ACHN (cell line): ENCODE data around the gene PARVB.

ENCODE experiments used
- DNase-seq: peaks from one replicate; pipeline ENCODE4 v3.0.0-alpha.2; 2015
- in situ Hi-C: cut with HindIII; loops from 2 replicates; pipeline ENCODE4 v1.10.0; 2017; ENCODE audit warnings: low sequenced_read_pairs, low pct_ligation_motif_present, low pct_unique_long_range_greater_than_20kb

Gene PARVB

DNA sequence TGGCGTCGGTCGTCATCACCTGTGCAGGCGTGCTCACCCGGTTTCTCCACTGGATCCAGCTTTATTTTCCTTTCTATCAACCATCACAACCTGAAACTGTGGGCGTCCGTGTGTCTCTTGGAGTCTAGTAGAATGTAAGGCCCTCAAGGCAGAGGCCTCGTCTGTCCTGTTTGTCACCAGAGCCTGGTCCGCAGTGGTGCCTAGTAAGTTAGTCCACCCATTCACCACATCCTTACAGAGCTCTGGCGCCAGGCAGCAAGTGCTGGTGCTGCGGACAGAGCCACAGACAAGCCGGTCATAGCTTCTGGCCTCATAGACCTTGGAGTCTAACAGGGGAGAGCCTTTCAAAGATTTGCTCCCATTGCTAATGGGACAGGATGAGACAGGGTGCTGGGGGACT, 92.2 kb downstream of the PARVB start:
- DNase-seq: no peak
- in situ Hi-C loops: no loop called here

DNA sequence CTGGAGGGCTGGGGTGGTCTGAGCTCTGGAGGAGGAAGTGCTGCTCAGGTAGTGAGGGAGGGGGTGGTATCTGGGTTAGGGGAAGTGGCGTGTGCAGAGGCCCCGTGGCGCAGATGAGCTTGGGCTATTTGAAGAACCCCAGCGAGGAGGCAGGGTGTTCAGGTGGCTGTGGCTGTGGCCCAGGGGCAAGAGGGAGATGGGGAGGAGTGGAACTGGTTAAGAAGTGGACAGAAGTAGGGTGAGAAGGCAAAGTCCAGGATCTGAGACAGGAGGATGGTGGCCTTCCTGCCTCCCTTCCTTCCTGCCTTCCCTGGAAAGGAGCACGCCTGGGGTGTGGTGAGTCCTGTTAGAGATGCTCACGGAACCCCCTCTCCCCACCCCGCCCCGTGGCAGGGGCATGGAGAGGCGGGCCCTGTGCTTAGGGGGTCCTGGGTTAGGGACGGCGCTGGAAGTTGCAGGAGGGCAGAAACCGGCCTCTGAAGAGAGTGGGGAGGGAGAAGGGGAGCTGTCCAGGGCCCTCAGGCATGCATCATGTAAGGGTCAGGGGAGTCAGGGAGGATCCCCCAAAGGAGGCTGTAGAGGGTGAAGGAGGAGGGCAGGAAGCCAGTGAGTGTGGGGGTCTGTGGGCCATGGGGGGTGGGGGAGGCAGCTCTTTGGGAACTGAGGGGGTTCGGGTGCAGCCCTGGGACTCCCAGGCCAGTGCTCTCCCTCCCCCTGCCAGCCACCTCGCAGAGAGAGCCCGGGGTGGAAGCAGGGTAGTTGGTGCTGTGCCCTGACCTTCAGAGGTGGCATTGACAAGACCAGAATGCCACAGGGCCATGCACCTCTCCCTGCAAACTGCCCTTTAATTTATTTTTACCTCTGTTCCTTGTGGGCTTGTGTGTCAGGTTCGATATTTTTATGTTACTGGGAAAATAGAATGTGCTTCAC, 92.9 kb downstream of the PARVB start:
- in situ Hi-C loops: no loop called here
- no peak for DNase-seq

- DNase-seq: no peak
- in situ Hi-C loops: no loop called here
Observed at GRCh38 chr22:44117746-44118145, 93.6 kb downstream of the PARVB start.

DNA sequence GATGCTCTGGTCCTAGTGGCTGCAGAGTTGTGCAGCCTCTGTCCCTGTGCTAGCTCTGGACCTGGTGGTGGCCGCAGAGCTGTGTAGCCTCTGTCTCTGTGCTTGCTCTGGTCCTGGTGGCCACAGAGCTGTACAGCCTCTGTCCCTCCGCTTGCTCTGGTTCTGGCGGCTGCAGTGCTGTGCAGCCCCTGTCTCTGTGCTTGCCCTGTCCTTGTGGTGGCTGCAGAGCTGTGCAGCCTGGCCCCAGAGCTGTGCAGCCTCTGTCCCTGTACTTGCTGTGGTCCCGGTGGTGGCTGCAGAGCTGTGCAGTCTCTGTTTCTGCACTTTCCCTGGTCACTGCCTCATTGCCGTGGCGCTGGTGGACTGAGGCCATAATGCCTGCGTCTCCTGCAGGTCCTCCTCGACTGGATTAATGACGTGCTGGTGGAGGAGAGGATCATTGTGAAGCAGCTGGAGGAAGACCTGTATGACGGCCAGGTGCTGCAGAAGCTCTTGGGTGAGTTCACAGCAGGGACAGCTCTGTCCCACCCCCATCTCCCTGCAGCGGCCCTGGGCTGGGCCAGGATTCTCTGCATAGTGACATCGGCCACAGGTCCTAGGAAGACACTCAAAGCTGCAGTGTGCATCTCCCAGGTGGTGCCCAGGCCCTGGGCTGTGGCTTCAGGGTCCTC, 94.7 kb downstream of the PARVB start:
- in situ Hi-C loops: no loop called here
- no peak for DNase-seq

DNA sequence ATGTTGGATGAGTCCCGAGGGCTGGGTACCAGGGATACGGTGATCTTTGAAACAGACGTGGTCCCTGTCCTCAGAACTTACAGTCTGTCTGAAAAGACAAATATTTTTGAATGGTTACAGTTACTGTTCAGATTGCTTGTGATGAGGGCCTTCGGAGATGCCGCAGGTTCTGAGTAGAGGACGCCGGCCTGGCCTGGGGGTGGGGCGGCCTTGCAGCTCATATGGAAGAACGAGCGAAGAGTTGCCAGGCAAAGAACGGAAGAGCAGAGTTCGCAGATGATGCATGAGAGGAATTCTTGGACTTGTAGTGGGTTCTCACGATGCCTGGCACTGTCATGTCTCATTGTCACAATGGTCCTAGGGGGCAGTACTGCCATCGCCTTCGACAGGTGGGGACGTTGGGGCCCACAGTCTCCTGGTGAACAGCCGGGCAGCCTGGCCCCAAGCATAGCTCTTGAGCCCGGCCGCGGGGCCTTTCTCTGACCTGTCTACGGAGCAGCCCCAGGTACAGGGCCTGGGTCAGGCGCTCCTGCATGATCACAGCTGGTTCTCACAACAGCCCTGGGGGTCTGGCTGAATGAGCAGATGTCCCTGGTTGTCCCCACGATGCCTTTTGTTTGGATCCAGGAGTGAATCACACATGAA, 95.7 kb downstream of the PARVB start:
- in situ Hi-C loops: no loop called here
- no peak for DNase-seq

DNA sequence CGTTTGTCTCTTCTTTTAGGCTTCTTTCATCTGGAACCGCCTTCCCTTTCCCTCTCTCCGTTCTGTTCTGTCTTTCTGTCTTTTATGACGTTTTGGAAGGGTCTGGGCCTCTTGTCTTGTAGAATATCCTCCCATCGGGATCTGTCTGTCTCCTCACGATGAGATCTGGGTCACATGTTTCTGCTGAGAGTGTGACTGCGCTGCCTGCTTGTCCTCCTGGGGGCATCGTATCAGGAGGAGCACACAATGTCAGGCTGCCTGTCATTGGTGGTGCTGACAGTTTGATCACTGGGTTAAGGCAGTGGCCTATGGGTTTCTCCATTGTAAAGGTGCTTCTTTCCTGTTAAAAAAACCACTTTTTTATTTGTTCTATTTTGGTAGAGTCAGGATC, 96.2 kb downstream of the PARVB start:
- DNase-seq: no peak
- in situ Hi-C loops: no loop called here

GRCh38 chr22:44125421-44125820, 101.3 kb downstream of the PARVB start:
- in situ Hi-C loops: no loop called here
- DNase-seq: no peak

- in situ Hi-C loops: no loop called here
Observed at GRCh38 chr22:44126807-44127206, 102.7 kb downstream of the PARVB start.

DNA sequence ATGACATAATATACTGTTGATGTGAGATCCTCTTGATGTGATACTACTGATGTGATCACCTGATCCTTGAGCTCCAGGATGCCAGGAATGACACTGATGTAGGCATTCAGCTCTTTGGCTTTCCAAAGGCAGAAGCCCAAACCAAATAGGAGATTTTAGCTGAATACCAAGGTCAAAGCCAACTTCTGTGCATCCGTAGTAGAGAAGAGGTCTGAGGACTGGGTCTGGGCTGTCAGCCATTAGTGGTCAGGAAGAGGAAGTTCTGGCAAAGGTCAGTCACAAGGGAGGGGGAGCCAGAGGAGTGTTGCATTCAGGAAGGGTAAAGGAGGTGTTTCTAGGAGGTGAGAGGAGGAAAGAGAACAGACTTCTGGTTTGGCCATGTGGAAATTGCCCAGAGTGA, 103.3 kb downstream of the PARVB start:
- DNase-seq: no peak
- in situ Hi-C loops: no loop called here

More at GRCh38 chr22:44126807-44127206, 102.7 kb downstream of the PARVB start:
- no peak for DNase-seq

- in situ Hi-C loops: no loop called here
- DNase-seq: no peak
Observed at GRCh38 chr22:44128958-44129618, 105.0 kb downstream of the PARVB start.

- no peak for DNase-seq
- in situ Hi-C loops: no loop called here
Observed at GRCh38 chr22:44129619-44129976, 105.5 kb downstream of the PARVB start.

- no peak for DNase-seq
- in situ Hi-C loops: no loop called here
Observed at GRCh38 chr22:44130076-44130711, 106.1 kb downstream of the PARVB start.

DNA sequence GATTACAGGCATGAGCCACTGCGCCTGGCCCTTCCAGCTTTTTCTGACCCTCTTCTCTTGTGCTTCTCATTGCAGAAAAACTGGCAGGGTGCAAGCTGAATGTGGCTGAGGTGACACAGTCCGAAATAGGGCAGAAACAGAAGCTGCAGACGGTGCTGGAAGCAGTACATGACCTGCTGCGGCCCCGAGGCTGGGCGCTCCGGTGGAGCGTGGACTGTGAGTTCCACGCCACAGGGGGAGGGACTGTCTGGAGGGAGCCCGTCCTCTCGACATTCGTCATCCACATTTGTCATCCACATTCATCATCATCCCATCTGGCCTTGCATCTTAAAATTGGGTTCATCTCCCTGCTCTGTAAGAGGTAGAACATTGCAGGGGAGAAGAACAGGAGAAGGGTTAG, 107.3 kb downstream of the PARVB start:
- in situ Hi-C loops: no loop called here
- no peak for DNase-seq

DNA sequence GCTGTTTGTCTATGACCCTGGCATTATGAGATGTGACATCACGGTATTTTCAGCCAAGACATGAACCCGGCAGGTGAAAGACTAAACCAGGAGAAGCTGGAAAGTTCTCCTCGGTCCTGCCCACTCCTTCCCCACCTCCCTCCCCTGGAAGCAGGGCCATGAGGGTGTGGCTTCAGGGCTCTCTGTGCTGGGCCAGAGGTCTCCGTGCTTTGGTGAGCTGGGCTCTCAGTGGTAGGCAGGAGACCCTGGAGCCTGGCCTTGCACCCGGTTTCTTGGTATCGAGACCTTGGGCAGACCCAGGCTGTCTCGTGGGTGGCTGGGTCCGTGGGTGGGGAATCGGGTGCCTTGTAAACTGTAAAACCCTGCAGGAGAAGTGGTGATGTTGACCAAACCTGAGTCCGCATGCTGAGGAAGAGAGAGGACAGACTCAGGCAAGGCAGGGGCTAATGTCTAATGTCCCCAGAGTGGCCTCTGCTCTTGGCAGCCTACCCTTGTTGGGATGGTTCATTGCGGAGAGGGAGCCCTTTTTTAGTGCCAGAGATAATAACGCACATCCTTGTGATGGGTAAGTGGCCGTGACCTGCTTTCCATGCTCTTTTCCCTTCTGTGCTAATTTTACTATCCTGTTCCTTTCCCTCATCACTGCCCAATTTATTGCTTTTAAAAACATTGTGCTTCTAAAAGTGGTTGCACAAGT, 108.0 kb downstream of the PARVB start:
- in situ Hi-C loops: no loop called here
- DNase-seq: no peak

- DNase-seq: no peak
- in situ Hi-C loops: no loop called here
Observed at GRCh38 chr22:44132724-44133123, 108.6 kb downstream of the PARVB start.

- no peak for DNase-seq
- in situ Hi-C loops: no loop called here
Observed at GRCh38 chr22:44133161-44133560, 109.1 kb downstream of the PARVB start.

GRCh38 chr22:44133901-44134571, 109.9 kb downstream of the PARVB start:
- DNase-seq: no peak

GRCh38 chr22:44136112-44136511, 112.0 kb downstream of the PARVB start:
- in situ Hi-C loops: no loop called here
- no peak for DNase-seq

More at GRCh38 chr22:44133901-44134571, 109.9 kb downstream of the PARVB start:
- in situ Hi-C loops: no loop called here
